ENCODE data around the gene CDPF1.

Gene CDPF1

DNA sequence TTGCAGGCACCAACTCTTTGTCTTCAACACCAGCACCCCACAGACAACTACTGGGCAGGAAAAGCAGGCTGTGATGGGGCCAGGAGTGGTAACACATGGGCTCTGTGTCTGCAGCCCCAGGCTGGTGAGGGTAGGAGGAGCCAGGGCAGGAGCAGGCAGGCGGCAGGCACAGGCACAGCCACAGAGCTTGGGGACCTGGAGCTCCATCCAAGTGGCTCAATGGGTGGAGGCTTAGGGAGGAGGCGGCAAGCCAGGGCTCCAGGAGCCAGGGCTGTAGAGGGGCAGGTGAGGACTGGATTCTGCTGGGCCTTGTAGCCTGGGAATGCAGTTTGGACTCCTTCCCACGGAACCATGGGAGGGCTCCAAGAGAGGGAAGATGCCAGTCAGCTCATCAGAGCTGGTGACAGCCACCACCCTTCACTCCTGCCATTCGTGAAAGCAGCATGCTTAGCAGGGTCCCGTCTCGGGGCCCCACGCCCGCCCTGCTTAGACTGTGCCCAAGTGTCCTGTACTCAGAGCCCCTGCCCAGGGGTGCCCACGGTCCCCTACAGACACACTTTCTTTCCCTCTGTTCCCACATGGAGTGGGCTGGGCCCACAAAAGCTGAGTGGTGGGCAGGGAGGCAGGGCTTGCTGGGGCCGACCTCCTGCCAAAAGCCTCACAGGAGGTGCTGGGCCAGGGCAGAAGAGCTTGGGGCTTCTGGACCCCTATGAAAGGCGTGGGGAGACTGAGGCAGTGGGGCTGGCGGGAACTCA, 30.1 kb upstream of the CDPF1 start:
- H3K4me3 ChIP-seq (ENCODE audit: low read depth, low read length), result no peak overlapping the region
- TF ChIP-seq, protein P1, sequence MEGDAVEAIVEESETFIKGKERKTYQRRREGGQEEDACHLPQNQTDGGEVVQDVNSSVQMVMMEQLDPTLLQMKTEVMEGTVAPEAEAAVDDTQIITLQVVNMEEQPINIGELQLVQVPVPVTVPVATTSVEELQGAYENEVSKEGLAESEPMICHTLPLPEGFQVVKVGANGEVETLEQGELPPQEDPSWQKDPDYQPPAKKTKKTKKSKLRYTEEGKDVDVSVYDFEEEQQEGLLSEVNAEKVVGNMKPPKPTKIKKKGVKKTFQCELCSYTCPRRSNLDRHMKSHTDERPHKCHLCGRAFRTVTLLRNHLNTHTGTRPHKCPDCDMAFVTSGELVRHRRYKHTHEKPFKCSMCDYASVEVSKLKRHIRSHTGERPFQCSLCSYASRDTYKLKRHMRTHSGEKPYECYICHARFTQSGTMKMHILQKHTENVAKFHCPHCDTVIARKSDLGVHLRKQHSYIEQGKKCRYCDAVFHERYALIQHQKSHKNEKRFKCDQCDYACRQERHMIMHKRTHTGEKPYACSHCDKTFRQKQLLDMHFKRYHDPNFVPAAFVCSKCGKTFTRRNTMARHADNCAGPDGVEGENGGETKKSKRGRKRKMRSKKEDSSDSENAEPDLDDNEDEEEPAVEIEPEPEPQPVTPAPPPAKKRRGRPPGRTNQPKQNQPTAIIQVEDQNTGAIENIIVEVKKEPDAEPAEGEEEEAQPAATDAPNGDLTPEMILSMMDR (IDR thresholded peaks at IDR 0.05; ENCODE audit: borderline replicate concordance, insufficient read depth, low read depth, low read length), result no peak

DNA sequence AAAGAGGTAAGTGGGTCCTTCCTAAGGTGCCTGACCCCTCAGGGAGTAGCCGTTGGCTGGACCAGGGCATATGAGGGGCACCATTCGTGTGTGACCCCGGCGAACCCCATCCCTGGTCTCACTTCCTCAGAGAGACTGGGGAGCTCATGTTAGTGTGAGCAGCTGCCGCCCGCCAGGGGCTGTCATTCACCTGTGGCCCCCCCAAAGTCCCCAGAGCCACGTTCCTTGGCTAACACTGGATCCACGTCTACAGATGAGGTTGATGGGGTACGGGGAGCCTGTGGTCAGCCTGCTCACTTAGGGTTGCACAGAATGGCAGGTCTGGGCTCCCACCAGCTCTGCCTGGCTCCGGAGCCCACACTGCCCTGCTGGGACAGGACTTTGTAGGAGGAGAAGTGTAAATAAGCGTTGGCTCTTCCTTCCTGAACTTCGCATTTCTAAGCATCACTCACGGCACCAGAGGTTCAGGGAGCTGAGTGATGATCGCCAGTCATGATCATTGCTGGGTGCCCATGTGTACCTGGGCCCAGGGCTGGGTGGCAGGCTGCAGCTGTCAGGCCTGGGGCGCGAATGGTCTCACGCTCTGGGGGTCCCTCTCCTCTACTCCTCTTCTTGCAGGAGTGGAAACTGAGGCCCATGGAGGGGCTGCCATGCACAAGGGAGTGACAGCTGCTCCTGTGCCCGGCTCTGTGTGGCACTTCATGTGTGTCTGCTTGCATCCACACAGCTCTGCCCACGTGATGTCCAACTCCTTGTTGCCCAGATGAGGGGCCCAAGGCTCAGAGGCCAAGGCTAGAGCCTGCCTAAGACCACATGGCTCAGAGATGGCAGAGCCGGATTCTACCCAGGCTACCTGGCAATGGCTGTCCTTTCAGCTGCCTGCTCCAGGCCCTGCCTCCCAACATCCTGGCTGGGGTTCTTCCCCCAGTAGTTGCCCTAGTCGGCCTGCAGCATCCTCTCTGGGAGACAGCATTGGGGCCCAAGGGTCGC, 28.9 kb upstream of the CDPF1 start:
- TF ChIP-seq, protein P1 (IDR thresholded peaks at IDR 0.05; ENCODE audit: borderline replicate concordance, insufficient read depth, low read depth, low read length), result no peak
- H3K4me3 ChIP-seq (ENCODE audit: low read depth, low read length), result no peak overlapping the region

DNA sequence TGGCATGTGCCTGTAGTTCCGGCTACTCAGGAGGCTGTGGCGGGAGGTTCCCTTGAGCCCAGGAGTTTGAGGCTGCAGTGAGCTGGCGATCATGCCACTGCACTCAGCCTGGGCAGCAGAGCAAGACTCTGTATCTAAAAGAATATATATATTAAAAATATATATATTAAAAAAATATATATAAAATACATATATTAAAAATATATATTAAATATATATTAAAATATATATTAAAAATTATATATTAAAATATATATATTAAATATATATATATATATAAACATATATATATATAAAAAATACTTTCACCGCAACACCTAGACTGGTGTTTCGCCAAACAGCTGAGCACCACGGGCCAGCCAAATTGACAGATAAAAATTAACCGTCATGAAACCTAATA, 26.5 kb upstream of the CDPF1 start:
- TF ChIP-seq, protein P1 (IDR thresholded peaks at IDR 0.05; ENCODE audit: borderline replicate concordance, insufficient read depth, low read depth, low read length), result no peak

DNA sequence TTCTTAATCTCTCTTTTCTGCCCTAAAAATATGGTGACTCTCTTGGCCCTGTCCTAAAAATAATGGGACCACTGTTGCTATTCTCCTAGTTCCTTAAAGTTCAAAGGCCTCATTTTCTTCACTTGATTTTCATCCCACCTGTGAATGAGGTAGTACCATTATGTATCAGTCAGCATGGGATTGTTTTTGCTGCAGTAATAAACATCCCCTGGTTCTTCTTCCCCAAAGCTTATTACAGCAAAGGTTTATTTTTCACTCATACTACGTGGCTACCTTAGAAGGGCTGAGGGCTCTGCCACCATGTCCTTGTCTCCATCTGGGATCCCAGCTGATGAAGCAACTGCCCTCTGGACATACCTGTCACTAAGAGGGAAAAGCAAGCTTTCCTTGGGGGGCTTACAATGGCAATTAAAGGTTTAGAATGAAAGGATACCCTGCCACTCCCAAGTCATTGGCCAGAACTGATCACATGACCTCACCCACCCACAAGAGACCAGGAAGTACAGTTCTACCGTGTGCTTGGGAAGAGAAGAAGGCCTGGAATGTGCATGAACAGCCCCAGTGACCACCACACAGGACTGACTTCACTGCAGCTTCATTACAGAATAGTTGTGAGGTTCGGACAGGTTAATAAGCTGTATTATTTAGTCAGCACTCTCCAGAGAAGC, 25.5 kb upstream of the CDPF1 start:
- TF ChIP-seq, protein P1 (IDR thresholded peaks at IDR 0.05; ENCODE audit: borderline replicate concordance, insufficient read depth, low read depth, low read length), result no peak
- H3K4me3 ChIP-seq (ENCODE audit: low read depth, low read length), result no peak overlapping the region

More for the DNA sequence above, 26.5 kb upstream of the CDPF1 start:
- no peak overlapping the region for H3K4me3 ChIP-seq (ENCODE audit: low read depth, low read length)

DNA sequence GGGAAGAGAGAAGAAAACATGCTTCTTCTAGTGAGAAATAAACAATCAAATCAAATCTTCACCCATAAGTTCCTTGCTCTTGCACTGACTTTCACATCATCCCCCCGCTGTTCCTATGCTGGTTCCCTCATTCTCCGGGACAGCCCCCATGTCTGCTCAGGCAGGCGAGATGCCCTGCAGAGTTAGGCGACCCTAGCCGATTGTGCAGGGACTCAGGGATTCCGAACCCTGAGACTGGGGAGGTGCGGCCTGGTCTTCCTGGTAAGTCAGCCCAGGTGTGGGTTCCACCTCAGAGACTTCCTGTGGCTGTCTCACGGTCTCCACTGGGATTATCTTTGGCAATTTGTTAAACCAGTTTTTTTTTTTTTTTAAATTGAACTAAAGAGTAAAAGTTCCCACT, 24.3 kb upstream of the CDPF1 start:
- TF ChIP-seq, protein P1 (IDR thresholded peaks at IDR 0.05; ENCODE audit: borderline replicate concordance, insufficient read depth, low read depth, low read length), result no peak
- H3K4me3 ChIP-seq (ENCODE audit: low read depth, low read length), result no peak overlapping the region

DNA sequence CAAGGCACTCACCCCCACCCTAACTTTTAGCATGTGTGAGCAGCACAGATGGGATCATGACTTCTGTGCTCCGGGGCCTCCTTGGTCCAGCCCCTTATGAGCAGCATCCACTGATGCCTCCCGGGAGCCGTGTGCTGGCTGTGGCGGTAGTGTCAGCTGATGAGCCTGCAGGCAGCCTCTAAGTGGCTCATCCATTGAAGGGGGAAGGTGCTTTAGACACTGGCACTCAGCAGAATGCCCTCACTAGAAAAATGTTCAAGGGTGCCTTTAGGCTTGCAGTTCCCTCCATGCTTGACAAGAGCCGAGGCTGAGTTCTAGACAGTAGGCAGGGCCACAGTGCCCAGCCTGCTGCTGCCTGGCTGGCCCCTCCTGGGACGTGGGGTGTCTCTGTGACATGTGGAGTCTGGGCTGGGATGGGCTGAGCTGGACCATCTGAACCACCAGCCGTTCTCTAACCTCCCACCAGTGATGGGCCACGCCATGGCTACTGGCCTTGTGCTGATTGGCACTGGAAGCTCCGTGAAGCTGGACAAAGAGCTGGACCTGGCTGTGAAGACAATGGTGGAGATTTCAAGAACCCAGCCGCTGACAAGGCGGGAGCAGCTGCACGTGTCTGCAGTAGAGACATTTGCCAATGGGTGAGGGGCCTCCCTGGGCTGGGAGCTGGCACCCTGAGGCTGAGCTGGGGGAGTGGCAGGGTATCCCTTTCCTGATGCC, 23.5 kb upstream of the CDPF1 start:
- TF ChIP-seq, protein P1 (IDR thresholded peaks at IDR 0.05; ENCODE audit: borderline replicate concordance, insufficient read depth, low read depth, low read length), result no peak
- no peak overlapping the region for H3K4me3 ChIP-seq (ENCODE audit: low read depth, low read length)

Measured in GM12875 (cell line).